ENCODE data around the gene TSHZ1.

TSHZ1 gene

DNA sequence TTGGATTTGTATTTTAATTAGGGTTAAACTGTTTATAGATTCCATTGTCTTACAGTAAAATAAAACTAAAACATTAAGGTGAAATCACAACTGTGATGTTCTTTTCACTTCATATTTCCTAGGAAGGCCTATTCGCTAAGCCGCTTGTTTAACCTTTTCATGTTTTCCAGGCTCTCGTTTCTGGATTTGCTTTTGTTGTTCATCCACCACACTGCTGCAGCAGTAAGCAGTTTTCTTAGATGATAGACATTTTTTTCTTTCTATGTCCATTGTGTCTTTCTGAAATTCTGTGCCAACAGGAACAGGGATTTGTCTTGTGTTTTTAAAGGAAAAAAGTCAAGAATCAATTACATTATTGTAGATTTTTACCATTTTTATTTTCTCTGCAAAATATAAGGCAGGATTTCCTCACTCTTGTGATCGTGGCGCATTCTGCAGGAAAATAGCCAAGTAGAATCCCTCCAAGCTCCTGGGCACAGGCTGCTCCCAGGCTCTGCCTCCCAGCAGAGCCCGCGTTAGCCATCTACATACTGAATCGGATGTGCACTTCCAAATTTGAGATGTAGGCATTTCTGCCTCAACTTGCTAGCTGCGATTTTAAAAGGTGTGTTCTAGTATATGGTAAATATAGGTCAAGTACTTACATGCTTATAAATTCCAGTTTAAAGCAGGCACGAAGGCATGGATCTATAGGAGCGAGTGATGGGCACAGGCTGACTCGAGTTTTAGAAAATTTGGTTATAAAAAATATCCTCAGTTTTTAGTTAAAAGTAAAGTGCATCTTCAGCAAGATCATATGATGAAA is 10.2 kb downstream of the TSHZ1 start:
- no peak for DNase-seq (ENCODE audit: low read depth in 2 of 2)
- no peak overlapping the region for H3K4me3 ChIP-seq (replicated peaks in 1 of 2; ENCODE audit: low read depth in 2 of 2, low read length in 2 of 2)

DNA sequence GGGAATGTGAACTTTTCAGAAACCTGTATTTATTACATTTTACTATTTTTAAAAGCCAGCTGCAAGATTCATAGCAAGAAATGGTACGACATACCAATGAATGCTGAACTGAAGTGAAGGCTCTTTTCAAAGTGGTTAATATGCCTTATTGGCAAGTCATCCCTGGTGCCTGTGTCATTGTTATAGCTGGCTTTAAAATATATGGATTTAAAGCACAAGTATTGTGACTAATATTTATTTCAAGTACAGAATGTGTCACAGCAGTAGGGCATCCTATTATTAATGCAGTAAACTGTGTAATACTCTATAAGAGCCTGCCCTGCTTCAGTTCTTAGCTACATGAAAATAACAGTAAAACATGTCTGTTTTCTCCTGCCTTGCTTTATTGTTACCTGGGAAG is 10.8 kb downstream of the TSHZ1 start:
- TF ChIP-seq, protein P1, sequence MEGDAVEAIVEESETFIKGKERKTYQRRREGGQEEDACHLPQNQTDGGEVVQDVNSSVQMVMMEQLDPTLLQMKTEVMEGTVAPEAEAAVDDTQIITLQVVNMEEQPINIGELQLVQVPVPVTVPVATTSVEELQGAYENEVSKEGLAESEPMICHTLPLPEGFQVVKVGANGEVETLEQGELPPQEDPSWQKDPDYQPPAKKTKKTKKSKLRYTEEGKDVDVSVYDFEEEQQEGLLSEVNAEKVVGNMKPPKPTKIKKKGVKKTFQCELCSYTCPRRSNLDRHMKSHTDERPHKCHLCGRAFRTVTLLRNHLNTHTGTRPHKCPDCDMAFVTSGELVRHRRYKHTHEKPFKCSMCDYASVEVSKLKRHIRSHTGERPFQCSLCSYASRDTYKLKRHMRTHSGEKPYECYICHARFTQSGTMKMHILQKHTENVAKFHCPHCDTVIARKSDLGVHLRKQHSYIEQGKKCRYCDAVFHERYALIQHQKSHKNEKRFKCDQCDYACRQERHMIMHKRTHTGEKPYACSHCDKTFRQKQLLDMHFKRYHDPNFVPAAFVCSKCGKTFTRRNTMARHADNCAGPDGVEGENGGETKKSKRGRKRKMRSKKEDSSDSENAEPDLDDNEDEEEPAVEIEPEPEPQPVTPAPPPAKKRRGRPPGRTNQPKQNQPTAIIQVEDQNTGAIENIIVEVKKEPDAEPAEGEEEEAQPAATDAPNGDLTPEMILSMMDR (IDR thresholded peaks at IDR 0.05; ENCODE audit: low read depth, low read length) = no peak
- DNase-seq (ENCODE audit: low read depth in 2 of 2) = no peak
- no peak overlapping the region for H3K4me3 ChIP-seq (replicated peaks in 1 of 2; ENCODE audit: low read depth in 2 of 2, low read length in 2 of 2)

More for the DNA sequence above, 10.2 kb downstream of the TSHZ1 start:
- TF ChIP-seq, protein P1 (IDR thresholded peaks at IDR 0.05; ENCODE audit: low read depth, low read length) = no peak

DNA sequence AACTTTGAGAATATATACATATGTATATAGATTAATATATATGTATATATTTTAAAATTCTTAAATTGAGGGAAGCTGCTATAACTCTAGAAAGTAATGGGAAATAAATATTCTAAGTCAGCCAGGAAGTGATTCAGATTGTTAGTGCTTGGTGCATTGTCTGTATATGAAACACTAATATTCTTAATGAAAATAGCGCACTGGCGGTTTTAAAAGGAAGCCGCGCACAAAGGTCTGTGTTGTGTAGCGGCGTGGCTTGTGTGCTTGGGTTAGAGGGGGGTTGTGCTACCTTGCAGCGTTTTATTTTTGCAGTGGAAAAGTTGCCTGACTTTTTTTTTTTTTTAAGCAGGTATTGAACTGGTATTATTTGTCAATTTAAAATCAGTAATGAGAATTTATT is 11.3 kb downstream of the TSHZ1 start:
- no peak overlapping the region for H3K4me3 ChIP-seq (replicated peaks in 1 of 2; ENCODE audit: low read depth in 2 of 2, low read length in 2 of 2)
- no peak for DNase-seq (ENCODE audit: low read depth in 2 of 2)
- TF ChIP-seq, protein P1 (IDR thresholded peaks at IDR 0.05; ENCODE audit: low read depth, low read length) = no peak

DNA sequence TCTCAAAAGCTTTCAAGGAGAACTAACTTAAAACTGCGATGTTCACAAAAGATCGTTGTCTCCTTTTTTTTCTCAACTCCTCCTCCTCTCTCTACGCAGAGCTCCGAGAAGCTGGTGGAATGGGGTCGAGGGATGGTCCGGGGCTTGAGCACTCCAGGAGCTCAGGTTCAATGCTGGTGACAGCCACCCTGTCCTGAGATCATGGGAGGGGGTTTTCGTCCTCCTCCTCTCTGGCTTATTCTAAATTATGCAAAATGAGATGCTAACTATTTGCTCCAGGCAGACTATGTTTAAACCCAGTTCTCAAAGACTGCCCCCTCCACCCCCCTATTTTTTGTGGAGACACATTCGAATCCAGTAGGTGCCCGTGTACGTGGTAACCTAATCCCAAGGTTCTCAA is 11.8 kb downstream of the TSHZ1 start:
- DNase-seq (ENCODE audit: low read depth in 2 of 2) = no peak
- no peak overlapping the region for H3K4me3 ChIP-seq (replicated peaks in 1 of 2; ENCODE audit: low read depth in 2 of 2, low read length in 2 of 2)
- TF ChIP-seq, protein P1 (IDR thresholded peaks at IDR 0.05; ENCODE audit: low read depth, low read length) = no peak

DNA sequence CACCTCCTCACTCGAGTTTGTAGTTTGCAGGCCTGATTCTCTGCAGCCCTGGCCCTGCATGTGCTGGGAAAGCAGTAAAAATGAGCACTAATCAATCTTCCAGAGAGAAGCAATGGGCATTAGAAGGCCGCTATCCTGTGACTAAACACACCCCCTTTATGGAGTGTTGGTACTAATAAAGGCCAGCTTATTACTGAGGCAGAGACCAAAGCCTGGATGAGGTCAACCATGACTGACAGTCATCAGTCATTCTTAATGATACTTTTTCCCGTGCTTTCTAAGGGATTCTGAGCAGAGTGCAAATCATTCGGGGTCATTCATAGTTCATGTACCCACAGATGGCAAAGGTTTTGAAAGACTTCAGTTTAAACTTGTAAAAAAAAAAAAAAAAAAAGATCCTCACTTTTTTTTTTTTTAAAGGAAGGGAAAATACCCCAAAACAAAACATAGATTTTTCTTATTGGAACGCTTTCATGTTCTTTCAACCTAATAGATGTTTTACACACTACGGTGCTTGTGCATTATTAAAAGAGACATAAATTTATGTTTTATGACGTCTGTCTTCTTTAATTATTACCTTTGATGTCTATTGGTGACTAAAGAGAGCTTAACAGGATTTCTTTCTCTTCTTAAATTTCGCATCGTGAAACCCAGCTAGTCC is 13.2 kb downstream of the TSHZ1 start:
- DNase-seq (ENCODE audit: low read depth in 2 of 2) = no peak
- TF ChIP-seq, protein P1 (IDR thresholded peaks at IDR 0.05; ENCODE audit: low read depth, low read length) = no peak

DNA sequence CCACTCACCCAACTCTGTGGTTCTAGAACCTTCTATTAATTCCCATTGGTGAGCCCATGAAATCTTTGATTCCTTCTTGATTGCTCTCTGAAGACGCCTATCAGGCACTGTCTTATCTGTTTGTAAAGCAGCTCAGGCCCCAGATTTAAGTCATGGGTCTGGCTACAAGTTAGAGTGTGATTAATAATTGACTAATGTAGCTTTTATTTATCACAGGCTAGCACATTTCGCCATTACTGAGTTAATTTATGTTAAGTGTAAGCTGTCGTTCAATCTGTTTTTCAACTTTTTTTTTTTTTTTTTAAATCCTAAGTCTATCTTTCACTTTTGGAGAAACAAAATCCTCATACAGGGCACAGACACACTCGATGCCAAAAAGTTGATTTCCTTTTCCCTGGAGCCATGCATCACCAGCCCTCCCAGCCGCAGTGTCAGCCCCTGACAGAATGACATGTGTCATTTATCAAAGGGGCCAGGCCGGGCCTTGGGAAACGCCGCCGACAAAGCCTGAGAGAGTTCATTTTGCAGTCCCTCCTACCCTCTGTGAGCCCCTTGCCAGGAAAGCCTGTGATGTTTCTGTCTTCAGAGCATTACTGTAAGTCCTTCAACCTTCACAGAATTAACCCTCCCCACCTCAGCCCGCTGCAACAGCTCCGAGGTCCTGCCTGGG is 15.8 kb downstream of the TSHZ1 start:
- peak overlapping the region; percentile 17 to 21 for H3K4me3 ChIP-seq (replicated peaks in 1 of 2; ENCODE audit: low read depth in 2 of 2, low read length in 2 of 2)
- TF ChIP-seq, protein P1 (IDR thresholded peaks at IDR 0.05; ENCODE audit: low read depth, low read length) = no peak
- DNase-seq (ENCODE audit: low read depth in 2 of 2) = peak; percentile 28 to 41

More for the DNA sequence above, 13.2 kb downstream of the TSHZ1 start:
- H3K4me3 ChIP-seq (replicated peaks in 1 of 2; ENCODE audit: low read depth in 2 of 2, low read length in 2 of 2) = no peak overlapping the region
